GM10266 (cell line): Measurements from ENCODE around the gene ELAVL2.

Experiments
- DNase-seq: peaks from one replicate; pipeline ENCODE4 v3.0.0; 2012; ENCODE audit errors: extremely low spot score
- TF ChIP-seq, protein P1 (sequence below): IDR thresholded peaks from 2 replicates; pipeline ENCODE4 v1.5.1; 2012; ENCODE audit warnings: mild to moderate bottlenecking, low read depth; ENCODE audit not compliant: control insufficient read depth, insufficient read depth; ENCODE audit errors: missing control alignments

Gene ELAVL2

DNA sequence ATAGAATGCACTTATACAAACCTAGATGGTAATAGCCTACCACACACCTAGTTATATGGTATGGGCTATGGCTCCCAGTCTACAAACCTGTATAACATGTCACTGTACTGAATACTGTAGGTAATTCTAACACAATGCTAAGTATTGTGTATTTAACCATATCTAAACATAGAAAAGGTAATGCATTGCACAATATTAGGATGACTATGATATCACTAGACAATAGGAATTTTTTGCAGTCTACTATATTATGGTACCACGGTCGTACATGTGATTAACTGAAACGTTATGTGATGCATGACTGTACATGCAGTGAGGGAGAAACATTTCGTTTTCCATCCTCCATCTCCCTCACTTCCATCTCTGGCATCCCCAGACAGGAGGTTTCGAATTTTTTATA, 130.5 kb downstream of the ELAVL2 start:
- no peak for DNase-seq
- TF ChIP-seq, protein P1, sequence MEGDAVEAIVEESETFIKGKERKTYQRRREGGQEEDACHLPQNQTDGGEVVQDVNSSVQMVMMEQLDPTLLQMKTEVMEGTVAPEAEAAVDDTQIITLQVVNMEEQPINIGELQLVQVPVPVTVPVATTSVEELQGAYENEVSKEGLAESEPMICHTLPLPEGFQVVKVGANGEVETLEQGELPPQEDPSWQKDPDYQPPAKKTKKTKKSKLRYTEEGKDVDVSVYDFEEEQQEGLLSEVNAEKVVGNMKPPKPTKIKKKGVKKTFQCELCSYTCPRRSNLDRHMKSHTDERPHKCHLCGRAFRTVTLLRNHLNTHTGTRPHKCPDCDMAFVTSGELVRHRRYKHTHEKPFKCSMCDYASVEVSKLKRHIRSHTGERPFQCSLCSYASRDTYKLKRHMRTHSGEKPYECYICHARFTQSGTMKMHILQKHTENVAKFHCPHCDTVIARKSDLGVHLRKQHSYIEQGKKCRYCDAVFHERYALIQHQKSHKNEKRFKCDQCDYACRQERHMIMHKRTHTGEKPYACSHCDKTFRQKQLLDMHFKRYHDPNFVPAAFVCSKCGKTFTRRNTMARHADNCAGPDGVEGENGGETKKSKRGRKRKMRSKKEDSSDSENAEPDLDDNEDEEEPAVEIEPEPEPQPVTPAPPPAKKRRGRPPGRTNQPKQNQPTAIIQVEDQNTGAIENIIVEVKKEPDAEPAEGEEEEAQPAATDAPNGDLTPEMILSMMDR = no peak

DNA sequence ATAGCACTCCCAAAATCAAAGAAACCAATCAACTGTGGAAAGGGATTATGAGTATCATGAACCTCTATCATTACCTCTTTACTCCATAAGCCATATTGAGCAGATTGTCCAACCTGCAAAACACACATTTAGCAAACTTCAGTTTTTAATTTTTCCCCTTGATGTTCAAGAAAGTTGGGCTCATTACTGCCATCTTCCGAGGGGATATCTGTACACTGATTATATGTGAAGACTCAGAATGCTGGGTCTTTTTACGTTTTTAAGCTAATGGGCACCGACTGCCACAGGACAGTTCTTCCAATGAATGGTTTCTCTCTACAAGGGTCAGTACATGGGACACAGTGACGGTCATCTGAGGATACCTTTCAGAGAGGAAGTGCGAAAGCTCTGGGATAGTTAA, 132.7 kb downstream of the ELAVL2 start:
- DNase-seq = no peak
- TF ChIP-seq, protein P1 = no peak

DNA sequence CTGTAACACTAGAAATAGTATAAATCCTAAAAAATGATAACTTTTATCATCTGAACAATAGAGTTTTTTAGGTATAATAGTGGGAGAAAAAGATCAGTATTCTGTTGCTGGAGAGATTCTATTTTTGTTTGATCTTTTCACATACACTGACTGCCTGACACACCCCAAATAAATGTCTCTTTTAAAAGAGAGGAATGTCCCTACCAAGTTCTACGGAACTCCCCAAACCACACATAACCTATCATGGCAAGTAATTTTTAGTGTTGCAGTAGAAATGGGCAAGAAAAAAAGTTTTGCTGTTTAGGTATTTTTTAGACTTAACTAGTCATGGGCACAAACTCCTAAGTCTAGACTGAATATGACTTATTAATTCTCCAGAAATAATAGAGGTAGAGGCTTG, 139.1 kb downstream of the ELAVL2 start:
- DNase-seq = no peak
- TF ChIP-seq, protein P1 = no peak

DNA sequence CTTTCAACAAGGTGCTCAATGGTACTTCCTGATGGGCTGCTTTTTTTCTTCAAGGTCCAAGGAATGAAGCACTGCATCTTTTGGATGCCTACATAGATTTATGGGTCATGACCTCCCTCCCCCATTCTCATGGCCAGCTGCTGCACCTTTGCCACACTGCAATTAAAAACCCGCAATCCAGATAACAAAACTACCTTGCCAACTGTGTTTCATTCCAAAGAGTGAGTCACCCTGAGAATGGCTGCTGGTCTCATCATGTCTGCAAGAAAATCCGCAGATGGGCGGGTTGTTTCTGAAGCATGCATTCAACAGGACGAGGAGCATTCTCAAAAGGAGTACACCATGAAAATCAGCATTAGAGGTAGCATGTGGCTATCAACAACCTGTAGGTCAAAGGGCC, 139.8 kb downstream of the ELAVL2 start:
- DNase-seq = no peak
- TF ChIP-seq, protein P1 = no peak

DNA sequence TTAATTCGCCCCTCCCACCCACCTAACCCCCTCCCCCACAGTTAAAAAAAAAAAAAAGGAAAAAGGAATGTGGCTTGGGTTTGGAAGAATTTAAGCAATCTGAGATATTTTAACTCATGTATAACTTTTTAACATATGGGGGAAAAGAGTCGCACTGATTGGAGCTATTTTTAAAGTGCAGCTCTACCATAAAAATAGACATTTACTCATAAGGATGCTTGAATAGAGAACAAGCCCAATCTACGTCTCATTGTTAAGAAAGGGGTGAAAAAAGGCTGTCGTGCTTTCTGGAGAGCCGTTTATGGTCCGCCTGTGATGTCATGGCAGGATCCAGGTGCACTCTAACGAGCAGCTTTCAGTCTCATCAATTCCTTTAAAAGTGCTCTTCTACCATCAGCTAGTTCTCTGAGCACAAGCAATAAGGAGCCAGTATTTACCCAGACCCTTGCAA, 142.4 kb downstream of the ELAVL2 start:
- no peak for DNase-seq
- TF ChIP-seq, protein P1 = no peak

DNA sequence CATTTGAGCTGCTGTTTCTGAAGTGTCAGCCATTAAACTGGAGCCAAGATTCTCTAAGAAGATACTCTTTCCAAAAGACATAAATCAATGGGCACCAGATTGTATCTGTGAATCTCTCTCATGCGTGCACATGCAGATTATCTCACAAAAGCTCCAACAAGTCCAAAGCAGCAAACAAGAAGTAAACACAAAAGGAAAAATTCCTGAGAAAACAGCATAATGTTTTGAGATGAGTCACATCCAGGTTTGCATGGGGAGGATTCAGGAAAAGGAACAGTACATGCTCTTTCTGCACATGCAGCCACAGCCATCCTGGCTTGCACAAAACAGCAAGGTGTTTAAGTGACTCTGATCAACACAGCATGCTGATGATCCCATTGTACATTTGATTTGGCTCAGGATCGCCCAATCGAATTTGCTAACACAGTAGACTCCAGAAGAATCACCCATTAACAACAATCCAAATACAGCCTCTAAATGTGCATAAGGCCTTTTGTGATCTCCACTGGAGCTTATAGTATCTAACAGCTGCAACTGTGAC, 143.1 kb downstream of the ELAVL2 start:
- no peak for DNase-seq
- TF ChIP-seq, protein P1 = no peak

DNA sequence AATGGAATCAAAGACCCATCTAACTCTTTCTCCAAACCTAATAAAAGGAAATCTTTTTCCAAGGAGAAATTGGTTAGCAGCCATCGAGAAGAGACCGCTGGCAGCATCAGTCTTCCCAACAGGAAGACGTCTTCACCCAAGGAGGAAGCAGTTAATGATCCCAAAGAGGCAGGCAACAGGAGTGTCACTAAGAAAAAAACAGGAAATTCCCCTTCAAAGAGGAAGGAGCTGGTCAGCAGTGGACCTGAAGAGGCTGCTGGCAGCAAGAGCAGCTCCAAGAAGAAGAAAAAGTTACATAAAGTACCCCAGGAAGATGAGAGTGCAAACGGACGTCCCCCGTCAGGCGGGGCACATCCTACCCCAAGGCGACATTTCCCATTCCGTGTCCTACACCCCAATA, 143.7 kb downstream of the ELAVL2 start:
- TF ChIP-seq, protein P1 = no peak

More for the DNA sequence above, 143.7 kb downstream of the ELAVL2 start:
- no peak for DNase-seq
